Measurements from ENCODE around the gene SPTBN2. TPM values are rescaled to one million over a fixed set of nuclear protein-coding genes. Genes with fewer than 3 reads are reported as not detected.

Gene SPTBN2
- total RNA-seq, result 0.39 and 0.73 TPM in 2 replicates

GRCh38 chr11:66728693-66729385 is at the start of gene SPTBN2:
Gene SPTBN2 (minus strand): TSS chr11:66729216. CDS start chr11:66721240, 7,976 bp downstream.

DNA sequence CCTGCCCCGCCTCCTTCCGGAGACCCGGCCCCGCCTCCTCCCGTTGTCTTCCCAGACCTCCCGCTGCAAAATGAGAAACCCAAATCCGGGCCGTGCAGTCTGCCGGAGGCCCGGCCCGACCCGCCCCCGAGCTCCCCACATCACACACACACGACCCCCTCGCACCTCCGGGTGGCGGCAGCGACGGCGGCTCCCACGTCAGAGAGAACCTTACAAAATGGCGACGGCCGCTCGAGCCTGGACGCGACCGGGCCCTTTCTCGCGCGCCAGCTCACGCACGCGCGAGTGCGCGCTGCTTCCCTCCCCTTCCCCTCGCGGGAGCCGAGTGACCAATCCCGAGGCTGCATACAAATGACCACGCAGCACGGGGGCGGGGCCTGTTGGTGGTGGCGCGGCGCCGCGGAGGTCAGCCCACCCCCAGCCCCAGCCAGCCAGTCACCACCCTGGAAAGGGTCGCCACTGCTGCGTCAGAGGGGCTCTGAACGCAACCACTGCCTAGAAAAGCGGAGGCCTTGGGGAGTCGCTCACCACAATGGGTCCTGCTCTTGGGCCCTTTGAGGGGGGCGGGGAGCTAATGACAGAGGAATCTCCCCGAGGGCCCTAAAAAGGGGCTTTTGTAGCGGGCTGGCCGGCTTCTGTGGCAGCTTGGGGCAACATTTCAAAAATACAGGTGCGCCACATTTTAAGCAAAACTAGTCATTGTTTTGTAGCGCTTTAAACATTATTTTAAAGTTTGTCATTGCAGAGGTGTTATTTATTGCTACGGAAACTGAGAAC is 51.2 kb downstream of the SPTBN2 start, which contains the start of gene RBM4B:
TSS of gene RBM4B (minus strand) at position 289 of the 777 bp plus-strand sequence. CDS start 808 bp downstream, outside the sequence.

GRCh38 chr11:66638177-66639065 is 90.6 kb downstream of the SPTBN2 start, which contains the start of gene RBM4:
Gene RBM4 (plus strand): TSS chr11:66638703. CDS start chr11:66639712, 1,009 bp downstream.

Small RNA genes within 50 kb of the gene (small RNA-seq; reads per million reads assigned to genes)
- not detected for gene RN7SL12P

Other genes with a start within 250 kb of the SPTBN2 start
- 43.4 and 48.5 TPM in 2 replicates for gene DPP3, start 248.8 kb downstream of the SPTBN2 start, total RNA-seq
- gene BBS1, start 218.6 kb downstream of the SPTBN2 start, total RNA-seq, result 29.1 and 31.2 TPM in 2 replicates
- 8.8 and 12.9 TPM in 2 replicates for gene ZDHHC24, start 183.2 kb downstream of the SPTBN2 start, total RNA-seq
- gene ACTN3, start 182.3 kb downstream of the SPTBN2 start, total RNA-seq, result under 0.01 TPM in 1 of 2 replicates, not detected in the other
- 5.3 and 15.4 TPM in 2 replicates for gene CTSF, start 160.6 kb downstream of the SPTBN2 start, total RNA-seq
- gene CCDC87, start 136.2 kb downstream of the SPTBN2 start, total RNA-seq, result 0.37 and 0.78 TPM in 2 replicates
- gene CCS, start 136.0 kb downstream of the SPTBN2 start, total RNA-seq, result 30.9 and 36.0 TPM in 2 replicates
- gene RBM14, start 112.6 kb downstream of the SPTBN2 start, total RNA-seq, result 33.8 and 47.1 TPM in 2 replicates
- gene RBM4, start 90.5 kb downstream of the SPTBN2 start, total RNA-seq, result 90.9 and 93.3 TPM in 2 replicates
- gene RBM4B, start 51.3 kb downstream of the SPTBN2 start, total RNA-seq, result 14.0 and 17.0 TPM in 2 replicates
- gene RCE1, start 114.2 kb upstream of the SPTBN2 start, total RNA-seq, result 15.2 and 17.6 TPM in 2 replicates
- 27.2 and 28.9 TPM in 2 replicates for gene LRFN4, start 127.8 kb upstream of the SPTBN2 start, total RNA-seq
- 27.6 and 36.9 TPM in 2 replicates for gene PC, start 229.2 kb upstream of the SPTBN2 start, total RNA-seq
- gene C11orf86, start 246.1 kb upstream of the SPTBN2 start, total RNA-seq, result not detected in 2 replicates

All from subcutaneous preadipocyte (primary cell).